GM23338 (cell line): ENCODE results near the gene MBD1. TPM values are rescaled to one million over a fixed set of nuclear protein-coding genes. Genes with fewer than 3 reads are reported as not detected.

Source experiments
- ATAC-seq: fragments of 200-7000 bp; cut with Tn5 transposase; 3 replicates; pipeline ENCODE4 v1.9.1; 2020
- DNase-seq: peaks from one replicate; pipeline ENCODE4 v3.0.0-alpha.2; 2015; ENCODE audit warnings: low spot score
- H2AFZ ChIP-seq: fragments of 200-600 bp; sonication (generic); 2 replicates; pipeline ENCODE4 v1.8.0; 2016; ENCODE audit warnings: antibody characterized with exemption, mild to moderate bottlenecking, moderate library complexity
- H3F3A ChIP-seq: fragments of 200-600 bp; sonication (generic); replicated peaks from 2 replicates; pipeline ENCODE4 v1.8.0; 2017; ENCODE audit warnings: antibody characterized with exemption, mixed run types, low read depth
- H3K27ac ChIP-seq: fragments of 200-600 bp; sonication (generic); 2 replicates; pipeline ENCODE4 v1.6.1; 2016; ENCODE audit warnings: low read depth
- H3K27me3 ChIP-seq: fragments of 200-600 bp; sonication (generic); 2 replicates; pipeline ENCODE4 v1.8.0; 2016; ENCODE audit warnings: mild to moderate bottlenecking, mixed run types, moderate library complexity; ENCODE audit not compliant: insufficient read depth
- H3K36me3 ChIP-seq: fragments of 200-600 bp; sonication (generic); 2 replicates; pipeline ENCODE4 v1.8.0; 2016; ENCODE audit warnings: mild to moderate bottlenecking; ENCODE audit not compliant: insufficient read depth
- H3K4me1 ChIP-seq: fragments of 200-600 bp; sonication (generic); 2 replicates; pipeline ENCODE4 v1.8.0; 2016; ENCODE audit warnings: mild to moderate bottlenecking, moderate library complexity; ENCODE audit not compliant: insufficient read depth
- H3K4me2 ChIP-seq: fragments of 200-600 bp; sonication (generic); 2 replicates; pipeline ENCODE4 v1.7.1; 2017; ENCODE audit warnings: mixed run types
- H3K4me3 ChIP-seq: fragments of 200-600 bp; sonication (generic); 2 replicates; pipeline ENCODE4 v1.6.1; 2016; ENCODE audit warnings: mixed run types
- H3K79me2 ChIP-seq: fragments of 200-600 bp; sonication (generic); replicated peaks from 2 replicates; pipeline ENCODE4 v1.8.0; 2017; ENCODE audit warnings: mild to moderate bottlenecking; ENCODE audit not compliant: insufficient read depth
- H3K9me2 ChIP-seq: fragments of 200-600 bp; sonication (generic); 2 replicates; pipeline ENCODE4 v1.8.0; 2017; ENCODE audit not compliant: insufficient read depth
- H4K20me1 ChIP-seq: fragments of 200-600 bp; sonication (generic); replicated peaks from 2 replicates; pipeline ENCODE4 v1.8.0; 2017; ENCODE audit warnings: mild to moderate bottlenecking; ENCODE audit not compliant: insufficient read depth
- H3K27ac Mint-ChIP-seq: 2 replicates; pipeline ENCODE4 v1.8.0; 2020; ENCODE audit warnings: inconsistent platforms, mild to moderate bottlenecking, moderate library complexity, mixed read lengths
- H3K27me3 Mint-ChIP-seq: 3 replicates; pipeline ENCODE4 v1.8.0; 2022; ENCODE audit warnings: low read depth, mild to moderate bottlenecking, moderate library complexity, mixed read lengths, inconsistent platforms; ENCODE audit not compliant: insufficient read depth, poor library complexity
- H3K36me3 Mint-ChIP-seq: 3 replicates; pipeline ENCODE4 v1.8.0; 2021; ENCODE audit warnings: low read depth, mild to moderate bottlenecking, inconsistent platforms, moderate library complexity, mixed read lengths
- H3K4me1 Mint-ChIP-seq: 3 replicates; pipeline ENCODE4 v1.8.0; 2020; ENCODE audit warnings: mild to moderate bottlenecking, inconsistent platforms, mixed read lengths
- H3K4me3 Mint-ChIP-seq: 3 replicates; pipeline ENCODE4 v1.8.0; 2021; ENCODE audit warnings: moderate library complexity, mild to moderate bottlenecking, inconsistent platforms, mixed read lengths
- H3K9me3 Mint-ChIP-seq: 3 replicates; pipeline ENCODE4 v1.8.0; 2020; ENCODE audit warnings: moderate library complexity, mild to moderate bottlenecking, inconsistent platforms, mixed read lengths
- CTCF ChIP-seq, 2 experiments: fragments of 200-600 bp in 1 of 2; sonication (generic) in 1 of 2; conservative IDR thresholded peaks; 2 replicates each; pipeline versions ENCODE4 v1.5.1 to v1.6.1; 2016 to 2017; ENCODE audit warnings: antibody characterized with exemption in 2 of 2, low read depth in 2 of 2, mild to moderate bottlenecking in 2 of 2, moderate library complexity in 1 of 2
- EZH2 ChIP-seq: fragments of 200-600 bp; sonication (generic); IDR thresholded peaks from one replicate; pipeline ENCODE4 v1.8.0; 2017; ENCODE audit warnings: antibody characterized with exemption, mild to moderate bottlenecking, low read depth; ENCODE audit not compliant: unreplicated experiment
- JUNB ChIP-seq: IDR thresholded peaks from one replicate; pipeline ENCODE4 v1.6.1; 2016; ENCODE audit warnings: antibody characterized with exemption; ENCODE audit not compliant: unreplicated experiment
- NANOG ChIP-seq: IDR thresholded peaks from 2 replicates; pipeline ENCODE4 v1.6.1; 2016; ENCODE audit warnings: antibody characterized with exemption, borderline replicate concordance
- STAT1 ChIP-seq: IDR thresholded peaks from one replicate; pipeline ENCODE4 v1.6.1; 2016; ENCODE audit warnings: antibody characterized with exemption; ENCODE audit not compliant: unreplicated experiment
- ZNF114 ChIP-seq: fragments of 250-450 bp; sonication (Bioruptor Pico); IDR thresholded peaks from 2 replicates; pipeline ENCODE4 v1.5.0; 2020; ENCODE audit warnings: mild to moderate bottlenecking, moderate library complexity
- ZNF462 ChIP-seq: fragments of 250-450 bp; sonication (Bioruptor Pico); IDR thresholded peaks from 2 replicates; pipeline ENCODE4 v1.5.0; 2020; ENCODE audit warnings: mild to moderate bottlenecking, moderate library complexity
- polyA plus RNA-seq: library from polyadenylated mRNA; unstranded; fragments of >200 nt; fragmentation: Nextera tagmentation; extraction: Ambion mirVana; gene quantifications from 2 replicates; pipeline ENCODE4 v1.2.1, GENCODE V29; 2016
- total RNA-seq: library from RNA; depleted of rRNA; stranded (reverse); fragments of >200 nt; shearing (Covaris generic); gene quantifications from 2 replicates; pipeline ENCODE4 v1.2.3, GENCODE V29; 2014

MBD1 gene
- total and polyA plus RNA-seq, 2 experiments from 2014 or later: 17.0 to 43.5 TPM

GRCh38 chr18:50299626-50300388 is 18.5 kb upstream of the MBD1 start (continued):
- no peak for TF ChIP-seq ZNF462 (CRISPR knock-in tag)
- TF ChIP-seq STAT1: no peak

- peak; percentile 46 for DNase-seq
- Mint-ChIP-seq H3K4me1 (0 out of 3 replicates have a peak, but pooled peaks cover 2% of the 10 kb centered on the region), H3K9me3 (no peaks in the 10 kb centered on the region), H3K27ac (no peak overlapping the region), H3K4me3 (peak overlapping the region; percentile 84), H3K36me3 (no peaks in the 10 kb centered on the region), H3K27me3 (peaks cover 14% of the 10 kb centered on the region)
- Histone ChIP-seq H3K79me2 (no peaks in the 10 kb centered on the region), H3K9me2 (no peaks in the 10 kb centered on the region), H3K4me1 (no peaks in the 10 kb centered on the region), H3K27ac (no peak overlapping the region), H2AFZ (peak overlapping the region; percentile 92), H3F3A (no peaks in the 10 kb centered on the region), H3K4me2 (peak overlapping the region; percentile 80), H4K20me1 (no peaks in the 10 kb centered on the region), H3K4me3 (peak overlapping the region; percentile 60), H3K36me3 (no peaks in the 10 kb centered on the region), H3K27me3 (peaks cover 47% of the 10 kb centered on the region)
- ATAC-seq: peak; percentile 68
- TF ChIP-seq CTCF (conservative IDR thresholded peaks at IDR 0.05; ENCODE audit: low read depth in 2 of 2) (0 out of 4 replicates have a peak, but pooled peaks of 1 of the 2 experiments have one; percentile 2), EZH2 (peak; percentile 17), NANOG (no peak), JUNB (no peak), STAT1 (no peak), ZNF114 (CRISPR knock-in tag) (no peak)
Measured at GRCh38 chr18:50298443-50299284, 17.3 kb upstream of the MBD1 start.
